Ishikawa (cell line): Measurements from ENCODE around the gene P4HA3.
A peak's percentile ranks its signal among the peaks of the same experiment; 100 is the strongest.

ENCODE experiments used
- CEBPB ChIP-seq: IDR thresholded peaks from 2 replicates; pipeline ENCODE4 v1.6.1; 2012
- CREB1 ChIP-seq: IDR thresholded peaks from 2 replicates; pipeline ENCODE4 v1.6.1; 2012; ENCODE audit warnings: low read depth
- EGR1 ChIP-seq: IDR thresholded peaks from 2 replicates; pipeline ENCODE4 v1.6.1; 2012
- EP300 ChIP-seq: IDR thresholded peaks from 2 replicates; pipeline ENCODE4 v1.6.1; 2012; ENCODE audit warnings: borderline replicate concordance
- FOXM1 ChIP-seq: IDR thresholded peaks from 2 replicates; pipeline ENCODE4 v1.6.1; 2012; ENCODE audit warnings: low read depth, borderline replicate concordance
- MAX ChIP-seq: IDR thresholded peaks from 2 replicates; pipeline ENCODE4 v1.6.1; 2012
- NFIC ChIP-seq: IDR thresholded peaks from 2 replicates; pipeline ENCODE4 v1.6.1; 2012
- RAD21 ChIP-seq: IDR thresholded peaks from 2 replicates; pipeline ENCODE4 v1.6.1; 2012; ENCODE audit warnings: low read depth
- REST ChIP-seq: IDR thresholded peaks from 2 replicates; pipeline ENCODE4 v1.6.1; 2012; ENCODE audit warnings: low read depth, mild to moderate bottlenecking
- TAF1 ChIP-seq: IDR thresholded peaks from 2 replicates; pipeline ENCODE4 v1.6.1; 2012; ENCODE audit warnings: low read depth, mild to moderate bottlenecking
- TCF12 ChIP-seq: IDR thresholded peaks from 2 replicates; pipeline ENCODE4 v1.6.1; 2012; ENCODE audit warnings: low read depth
- TEAD4 ChIP-seq: IDR thresholded peaks from 2 replicates; pipeline ENCODE4 v1.6.1; 2012
- USF1 ChIP-seq: IDR thresholded peaks from 2 replicates; pipeline ENCODE4 v1.6.1; 2012
- YY1 ChIP-seq: IDR thresholded peaks from 2 replicates; pipeline ENCODE4 v1.6.1; 2012; ENCODE audit warnings: low read depth
- ZBTB7A ChIP-seq: IDR thresholded peaks from 2 replicates; pipeline ENCODE4 v1.6.1; 2012; ENCODE audit warnings: low read depth

Gene P4HA3

GRCh38 chr11:74226907-74227306, 84.5 kb downstream of the P4HA3 start:
- TF ChIP-seq TCF12 (no peak), ZBTB7A (no peak), MAX (no peak), TEAD4 (no peak), REST (no peak), EP300 (no peak), YY1 (no peak), RAD21 (no peak), TAF1 (no peak)

DNA sequence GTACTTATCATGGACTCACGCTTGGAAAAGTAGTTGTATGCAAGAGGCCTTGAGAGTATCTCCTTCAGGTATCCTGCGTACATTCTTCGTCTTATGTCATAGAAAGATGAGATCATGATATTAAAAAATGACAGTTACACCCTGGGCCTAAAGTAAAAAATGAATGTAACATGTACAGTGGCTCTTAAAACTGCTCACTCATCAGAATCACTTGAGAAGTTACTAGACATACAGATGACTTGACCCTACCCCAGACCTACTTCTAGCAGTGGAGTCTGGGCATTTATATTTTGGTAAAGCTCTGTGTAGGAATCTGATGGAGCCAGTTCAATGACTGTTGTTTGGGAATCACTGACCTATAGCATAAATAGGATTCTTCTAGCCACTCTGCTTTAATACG, 85.9 kb downstream of the P4HA3 start:
- no peak for TF ChIP-seq EP300
- TF ChIP-seq TCF12 = no peak
- no peak for TF ChIP-seq CEBPB
- TF ChIP-seq REST = no peak
- no peak for TF ChIP-seq YY1

GRCh38 chr11:74221816-74222215, 89.6 kb downstream of the P4HA3 start:
- TF ChIP-seq YY1 = no peak
- TF ChIP-seq TCF12 = no peak
- TF ChIP-seq CEBPB = no peak
- no peak for TF ChIP-seq FOXM1
- TF ChIP-seq MAX = no peak
- TF ChIP-seq CREB1 = no peak
- TF ChIP-seq USF1 = no peak
- TF ChIP-seq EGR1 = no peak
- TF ChIP-seq TAF1 = no peak
- no peak for TF ChIP-seq NFIC
- no peak for TF ChIP-seq REST
- TF ChIP-seq EP300 = no peak
- TF ChIP-seq RAD21 = no peak

- TF ChIP-seq ZBTB7A (no peak), CEBPB (0 out of 2 replicates have a peak, but pooled peaks have one; percentile 7), EP300 (no peak), REST (no peak), YY1 (no peak), FOXM1 (no peak)
Observed at GRCh38 chr11:74220376-74220775, 91.1 kb downstream of the P4HA3 start.
